WERI-Rb-1 (cell line): ENCODE data around the gene PSMB1.
"Not testable (repeated sequence)": the region's sequence is repeated elsewhere in the genome, so short reads cannot be mapped to it uniquely, and the experiment has no call there.

Source experiments
- DNase-seq: peaks from one replicate; pipeline ENCODE4 v3.0.0-alpha.2; 2020
- H3K27ac ChIP-seq: fragments of 250-450 bp; sonication (Bioruptor Pico); 2 replicates; pipeline ENCODE4 v1.5.1; 2020; ENCODE audit warnings: mild to moderate bottlenecking, moderate library complexity
- H3K27me3 ChIP-seq: fragments of 250-450 bp; sonication (Bioruptor Pico); 2 replicates; pipeline ENCODE4 v1.5.1; 2021; ENCODE audit warnings: mild to moderate bottlenecking, low read depth, moderate library complexity; ENCODE audit not compliant: insufficient read depth, severe bottlenecking
- H3K36me3 ChIP-seq: fragments of 250-450 bp; sonication (Bioruptor Pico); 2 replicates; pipeline ENCODE4 v1.5.1; 2020; ENCODE audit warnings: mild to moderate bottlenecking, moderate library complexity
- H3K4me3 ChIP-seq: 2 replicates; pipeline ENCODE4 v1.5.1; 2011; ENCODE audit warnings: low read depth, mild to moderate bottlenecking, control low read depth, low read length
- H3K9me3 ChIP-seq: fragments of 250-450 bp; sonication (Bioruptor Pico); 2 replicates; pipeline ENCODE4 v1.5.1; 2021; ENCODE audit warnings: mild to moderate bottlenecking, moderate library complexity; ENCODE audit not compliant: severe bottlenecking
- TF ChIP-seq, protein P1 (sequence below): IDR thresholded peaks from 2 replicates; pipeline ENCODE4 v1.5.1; 2011; ENCODE audit warnings: low read depth, mild to moderate bottlenecking, control low read depth, inconsistent platforms, low read length

PSMB1 gene

DNA sequence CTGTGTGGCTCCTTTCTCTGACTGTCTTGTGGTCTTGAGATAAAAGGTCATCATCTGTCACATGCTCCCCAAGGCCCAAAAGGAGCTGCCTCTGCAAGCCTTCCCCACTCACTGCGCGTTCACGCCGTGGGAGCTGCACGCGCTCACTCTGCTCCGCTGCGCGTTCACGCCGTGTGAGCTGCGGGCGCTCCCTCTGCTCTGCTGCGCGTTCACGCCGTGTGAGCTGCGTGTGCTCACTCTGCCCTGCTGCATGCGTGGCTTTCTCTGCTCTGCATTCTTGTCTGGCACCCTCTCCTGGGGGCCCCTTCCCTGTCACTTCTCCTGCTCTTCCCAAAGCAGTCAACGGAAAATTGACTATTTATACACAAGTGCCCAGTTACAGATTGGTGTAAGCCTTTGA is 42.5 kb downstream of the PSMB1 start:
- no peak overlapping the region for H3K27ac ChIP-seq
- H3K9me3 ChIP-seq: no peaks in the 10 kb centered on the region
- no peak for DNase-seq
- H3K4me3 ChIP-seq: no peak overlapping the region
- no peaks in the 10 kb centered on the region for H3K36me3 ChIP-seq
- TF ChIP-seq, protein P1, sequence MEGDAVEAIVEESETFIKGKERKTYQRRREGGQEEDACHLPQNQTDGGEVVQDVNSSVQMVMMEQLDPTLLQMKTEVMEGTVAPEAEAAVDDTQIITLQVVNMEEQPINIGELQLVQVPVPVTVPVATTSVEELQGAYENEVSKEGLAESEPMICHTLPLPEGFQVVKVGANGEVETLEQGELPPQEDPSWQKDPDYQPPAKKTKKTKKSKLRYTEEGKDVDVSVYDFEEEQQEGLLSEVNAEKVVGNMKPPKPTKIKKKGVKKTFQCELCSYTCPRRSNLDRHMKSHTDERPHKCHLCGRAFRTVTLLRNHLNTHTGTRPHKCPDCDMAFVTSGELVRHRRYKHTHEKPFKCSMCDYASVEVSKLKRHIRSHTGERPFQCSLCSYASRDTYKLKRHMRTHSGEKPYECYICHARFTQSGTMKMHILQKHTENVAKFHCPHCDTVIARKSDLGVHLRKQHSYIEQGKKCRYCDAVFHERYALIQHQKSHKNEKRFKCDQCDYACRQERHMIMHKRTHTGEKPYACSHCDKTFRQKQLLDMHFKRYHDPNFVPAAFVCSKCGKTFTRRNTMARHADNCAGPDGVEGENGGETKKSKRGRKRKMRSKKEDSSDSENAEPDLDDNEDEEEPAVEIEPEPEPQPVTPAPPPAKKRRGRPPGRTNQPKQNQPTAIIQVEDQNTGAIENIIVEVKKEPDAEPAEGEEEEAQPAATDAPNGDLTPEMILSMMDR: no peak
- no peaks in the 10 kb centered on the region for H3K27me3 ChIP-seq

DNA sequence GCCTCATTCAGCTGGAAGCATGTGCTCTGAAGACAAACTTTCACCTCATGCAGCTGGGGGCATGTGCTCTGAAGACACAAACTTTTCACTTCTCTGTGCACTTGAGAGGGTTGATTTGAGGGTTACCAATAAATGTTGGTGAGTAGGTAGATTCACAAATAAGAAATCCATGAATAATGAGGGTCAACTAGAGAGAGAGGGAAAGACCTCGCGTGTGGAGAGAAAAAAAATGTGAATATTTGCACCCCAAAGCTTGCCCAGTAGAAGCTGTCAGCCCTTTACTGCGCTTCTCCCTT is 43.4 kb downstream of the PSMB1 start:
- H3K9me3 ChIP-seq: no peaks in the 10 kb centered on the region
- no peaks in the 10 kb centered on the region for H3K27me3 ChIP-seq
- H3K4me3 ChIP-seq: no peak overlapping the region
- no peak for DNase-seq
- no peaks in the 10 kb centered on the region for H3K36me3 ChIP-seq
- H3K27ac ChIP-seq: no peak overlapping the region
- TF ChIP-seq, protein P1: no peak

DNA sequence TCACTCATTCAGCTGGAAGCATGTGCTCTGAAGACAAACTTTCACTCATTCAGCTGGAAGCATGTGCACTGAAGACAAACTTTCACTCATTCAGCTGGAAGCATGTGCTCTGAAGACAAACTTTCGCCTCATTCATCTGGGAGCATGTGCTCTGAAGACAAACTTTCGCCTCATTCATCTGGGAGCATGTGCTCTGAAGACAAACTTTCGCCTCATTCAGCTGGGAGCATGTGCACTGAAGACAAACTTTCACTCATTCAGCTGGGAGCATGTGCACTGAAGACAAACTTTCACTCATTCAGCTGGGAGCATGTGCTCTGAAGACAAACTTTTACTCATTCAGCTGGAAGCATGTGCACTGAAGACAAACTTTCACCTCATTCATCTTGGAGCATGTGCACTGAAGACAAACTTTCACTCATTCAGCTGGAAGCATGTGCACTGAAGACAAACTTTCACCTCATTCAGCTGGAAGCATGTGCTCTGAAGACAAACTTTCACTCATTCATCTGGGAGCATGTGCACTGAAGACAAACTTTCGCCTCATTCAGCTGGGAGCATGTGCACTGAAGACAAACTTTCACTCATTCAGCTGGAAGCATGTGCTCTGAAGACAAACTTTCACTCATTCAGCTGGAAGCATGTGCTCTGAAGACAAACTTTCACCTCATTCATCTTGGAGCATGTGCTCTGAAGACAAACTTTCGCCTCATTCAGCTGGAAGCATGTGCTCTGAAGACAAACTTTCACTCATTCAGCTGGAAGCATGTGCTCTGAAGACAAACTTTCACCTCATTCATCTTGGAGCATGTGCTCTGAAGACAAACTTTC is 44.0 kb downstream of the PSMB1 start:
- not testable (repeated sequence) for DNase-seq, H3K36me3 ChIP-seq, H3K27me3 ChIP-seq, H3K27ac ChIP-seq, H3K9me3 ChIP-seq, H3K4me3 ChIP-seq

DNA sequence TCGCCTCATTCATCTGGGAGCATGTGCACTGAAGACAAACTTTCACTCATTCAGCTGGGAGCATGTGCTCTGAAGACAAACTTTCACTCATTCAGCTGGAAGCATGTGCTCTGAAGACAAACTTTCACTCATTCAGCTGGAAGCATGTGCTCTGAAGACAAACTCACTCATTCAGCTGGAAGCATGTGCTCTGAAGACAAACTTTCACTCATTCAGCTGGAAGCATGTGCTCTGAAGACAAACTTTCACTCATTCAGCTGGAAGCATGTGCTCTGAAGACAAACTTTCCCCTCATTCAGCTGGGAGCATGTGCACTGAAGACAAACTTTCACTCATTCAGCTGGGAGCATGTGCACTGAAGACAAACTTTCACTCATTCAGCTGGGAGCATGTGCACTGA is 44.8 kb downstream of the PSMB1 start:
- not testable (repeated sequence) for H3K9me3 ChIP-seq, DNase-seq, H3K4me3 ChIP-seq, H3K27ac ChIP-seq, H3K27me3 ChIP-seq, H3K36me3 ChIP-seq

DNA sequence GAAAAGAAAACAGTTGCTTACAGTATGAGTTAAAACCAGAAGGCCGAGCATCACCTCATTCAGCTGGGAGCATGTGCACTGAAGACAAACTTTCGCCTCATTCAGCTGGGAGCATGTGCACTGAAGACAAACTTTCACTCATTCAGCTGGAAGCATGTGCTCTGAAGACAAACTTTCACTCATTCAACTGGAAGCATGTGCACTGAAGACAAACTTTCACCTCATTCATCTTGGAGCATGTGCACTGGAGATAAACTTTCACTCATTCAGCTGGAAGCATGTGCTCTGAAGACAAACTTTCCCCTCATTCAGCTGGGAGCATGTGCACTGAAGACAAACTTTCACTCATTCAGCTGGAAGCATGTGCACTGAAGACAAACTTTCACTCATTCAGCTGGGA is 45.4 kb downstream of the PSMB1 start:
- not testable (repeated sequence) for DNase-seq, H3K4me3 ChIP-seq, H3K36me3 ChIP-seq, H3K27ac ChIP-seq, H3K9me3 ChIP-seq, H3K27me3 ChIP-seq

DNA sequence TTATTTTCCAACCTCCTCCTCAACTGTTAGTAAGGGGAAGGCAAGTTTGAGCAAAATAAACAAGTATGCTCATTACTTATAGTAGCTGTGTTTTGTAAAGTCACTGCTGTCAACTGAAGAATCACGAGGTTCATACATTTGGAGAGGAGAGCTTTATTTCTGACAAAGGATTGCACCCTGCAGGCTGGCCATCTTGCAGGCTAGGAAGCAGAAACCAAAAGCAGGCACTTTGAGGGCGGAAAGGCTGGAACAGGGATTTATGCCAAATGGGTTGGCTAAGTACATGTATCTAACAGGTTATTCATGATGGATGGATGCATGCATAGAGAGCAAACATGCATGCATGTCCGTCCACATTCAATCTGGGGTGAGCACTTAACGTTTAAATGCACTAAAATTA is 46.7 kb downstream of the PSMB1 start:
- Histone ChIP-seq H3K27me3 (no peaks in the 10 kb centered on the region), H3K36me3 (no peaks in the 10 kb centered on the region), H3K4me3 (no peak overlapping the region), H3K27ac (no peak overlapping the region), H3K9me3 (no peaks in the 10 kb centered on the region)
- DNase-seq: no peak
- TF ChIP-seq, protein P1: no peak

DNA sequence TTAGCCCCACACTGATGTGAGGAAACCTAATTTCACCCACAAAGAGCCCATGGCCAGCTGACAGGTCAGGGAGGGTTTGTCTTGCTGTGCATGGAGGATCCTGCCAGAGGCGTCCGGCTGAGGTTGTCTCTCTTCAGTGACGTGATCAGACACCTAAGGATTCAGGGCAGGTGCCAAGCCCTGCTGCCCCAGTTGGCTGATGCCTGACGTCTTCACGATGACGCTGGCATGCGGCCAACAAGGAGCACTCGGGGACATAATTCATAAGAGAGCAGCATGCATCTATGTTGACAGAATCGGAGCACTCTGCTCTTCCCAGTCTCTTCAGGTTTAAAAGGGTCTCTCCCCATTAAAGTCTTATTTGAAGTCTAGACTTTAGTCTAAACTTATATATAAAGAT is 47.8 kb downstream of the PSMB1 start:
- TF ChIP-seq, protein P1: no peak
- Histone ChIP-seq H3K4me3 (no peak overlapping the region), H3K36me3 (no peaks in the 10 kb centered on the region), H3K27ac (no peak overlapping the region), H3K27me3 (no peaks in the 10 kb centered on the region), H3K9me3 (no peaks in the 10 kb centered on the region)
- no peak for DNase-seq
